Subcutaneous adipose tissue (tissue), 4 donors: ENCODE data around the gene VPS37D. TPM values are rescaled to one million over a fixed set of nuclear protein-coding genes. Genes with fewer than 3 reads are reported as not detected.

Source experiments
- CTCF ChIP-seq: fragments of 450-650 bp; IDR thresholded peaks from one replicate; pipeline ENCODE4 v1.5.1; 2016; ENCODE audit warnings: low read depth, mild to moderate bottlenecking, control low read depth, antibody characterized with exemption, moderate library complexity
- total RNA-seq, 4 donors: library from RNA; depleted of rRNA; stranded (reverse); fragments of >200 nt; gene quantifications; one replicate each; pipeline ENCODE4 v1.1.0, GENCODE V29; 2016

Gene VPS37D
- total RNA-seq, 4 donors from 2014 or later = 2.6 to 3.7 (median 3.3) TPM; not detected in 1

GRCh38 chr7:73668103-73668885 is 663 bp downstream of the VPS37D start:
- TF ChIP-seq CTCF = no peak

- TF ChIP-seq CTCF = no peak
These were observed 1.2 kb downstream of the VPS37D start for GRCh38 chr7:73668886-73669230.

GRCh38 chr7:73669288-73669701 is 1.7 kb downstream of the VPS37D start:
- no peak for TF ChIP-seq CTCF

GRCh38 chr7:73669858-73670385 is 2.3 kb downstream of the VPS37D start:
- TF ChIP-seq CTCF = no peak

GRCh38 chr7:73671322-73671661 is 3.7 kb downstream of the VPS37D start:
- no peak for TF ChIP-seq CTCF

- no peak for TF ChIP-seq CTCF
These were observed 4.3 kb downstream of the VPS37D start for GRCh38 chr7:73671857-73672445.

- TF ChIP-seq CTCF = no peak
These were observed 7.0 kb downstream of the VPS37D start for GRCh38 chr7:73674468-73675124.
